Esophagus muscularis mucosa (tissue), 4 donors: Measurements from ENCODE around the gene NFATC1.

ENCODE experiments used
- EP300 ChIP-seq: sonication (generic); formaldehyde crosslinking; IDR thresholded peaks from one replicate; pipeline ENCODE4 v1.6.1; 2017; ENCODE audit warnings: antibody characterized with exemption
- POLR2A ChIP-seq: fragments of 450-650 bp; IDR thresholded peaks from one replicate; pipeline ENCODE4 v1.6.1; 2017; ENCODE audit warnings: antibody characterized with exemption, moderate library complexity, mild to moderate bottlenecking, low read depth
- POLR2AphosphoS5 ChIP-seq, 2 donors: sonication (generic); formaldehyde crosslinking; IDR thresholded peaks; one replicate each; pipeline ENCODE4 v1.6.1; 2017; ENCODE audit warnings: antibody characterized with exemption in 2 of 2
- TF ChIP-seq, protein P1 (sequence below), 3 experiments: fragments of 200-600 bp in 2 of 3; fragments of 450-650 bp in 1 of 3; sonication (generic) in 2 of 3; IDR thresholded peaks; one replicate each; pipeline ENCODE4 v1.5.1; 2017 to 2019; ENCODE audit warnings: antibody characterized with exemption in 3 of 3, mild to moderate bottlenecking in 2 of 3, moderate library complexity in 1 of 3

DNA sequence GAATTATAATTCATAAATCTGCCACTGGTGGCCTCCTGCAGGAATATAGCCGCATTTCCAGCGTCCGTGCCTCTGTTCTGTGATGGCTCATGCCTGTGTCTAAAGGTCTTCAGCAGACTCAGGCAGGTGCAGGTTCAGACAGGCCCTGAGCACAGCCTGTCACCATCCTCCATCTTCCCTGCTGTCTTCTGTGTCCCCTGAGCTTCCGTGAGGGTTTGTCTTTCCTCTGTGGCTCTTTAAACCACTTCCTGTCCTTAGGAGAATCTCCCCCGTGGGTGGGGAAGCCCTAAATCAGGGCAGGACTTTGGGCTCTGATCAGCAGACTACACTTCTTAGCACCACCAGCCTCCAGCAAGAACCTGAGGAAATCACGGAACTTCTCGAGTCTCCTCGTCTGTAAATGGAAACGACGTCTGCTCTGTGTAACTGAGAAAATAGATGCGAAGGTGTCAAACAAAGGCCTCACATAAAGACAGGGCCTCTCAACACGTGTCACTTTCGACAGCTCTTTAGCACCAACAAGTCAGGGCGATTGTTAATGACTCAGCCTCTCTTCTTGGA is 24.1 kb upstream of the NFATC1 start:
- TF ChIP-seq, protein P1, sequence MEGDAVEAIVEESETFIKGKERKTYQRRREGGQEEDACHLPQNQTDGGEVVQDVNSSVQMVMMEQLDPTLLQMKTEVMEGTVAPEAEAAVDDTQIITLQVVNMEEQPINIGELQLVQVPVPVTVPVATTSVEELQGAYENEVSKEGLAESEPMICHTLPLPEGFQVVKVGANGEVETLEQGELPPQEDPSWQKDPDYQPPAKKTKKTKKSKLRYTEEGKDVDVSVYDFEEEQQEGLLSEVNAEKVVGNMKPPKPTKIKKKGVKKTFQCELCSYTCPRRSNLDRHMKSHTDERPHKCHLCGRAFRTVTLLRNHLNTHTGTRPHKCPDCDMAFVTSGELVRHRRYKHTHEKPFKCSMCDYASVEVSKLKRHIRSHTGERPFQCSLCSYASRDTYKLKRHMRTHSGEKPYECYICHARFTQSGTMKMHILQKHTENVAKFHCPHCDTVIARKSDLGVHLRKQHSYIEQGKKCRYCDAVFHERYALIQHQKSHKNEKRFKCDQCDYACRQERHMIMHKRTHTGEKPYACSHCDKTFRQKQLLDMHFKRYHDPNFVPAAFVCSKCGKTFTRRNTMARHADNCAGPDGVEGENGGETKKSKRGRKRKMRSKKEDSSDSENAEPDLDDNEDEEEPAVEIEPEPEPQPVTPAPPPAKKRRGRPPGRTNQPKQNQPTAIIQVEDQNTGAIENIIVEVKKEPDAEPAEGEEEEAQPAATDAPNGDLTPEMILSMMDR (IDR thresholded peaks at IDR 0.05) = no peak
- TF ChIP-seq EP300 (no peak), POLR2AphosphoS5 (IDR thresholded peaks at IDR 0.05) (no peak), POLR2A (no peak)
